NAMALWA (cell line): ENCODE results near the gene SIT1.

Experiments used
- DNase-seq: peaks from one replicate; pipeline ENCODE4 v3.0.0-alpha.2; 2015; ENCODE audit warnings: low spot score

Gene SIT1

GRCh38 chr9:35682520-35683315, 32.0 kb upstream of the SIT1 start:
- no peak for DNase-seq

GRCh38 chr9:35682051-35682450, 31.3 kb upstream of the SIT1 start:
- no peak for DNase-seq

- DNase-seq = no peak
Observed at GRCh38 chr9:35681341-35682002, 30.7 kb upstream of the SIT1 start.

- peak; percentile 83 for DNase-seq
Observed at GRCh38 chr9:35680331-35681105, 29.8 kb upstream of the SIT1 start.

GRCh38 chr9:35679766-35680330, 29.1 kb upstream of the SIT1 start:
- DNase-seq = no peak

GRCh38 chr9:35679091-35679490, 28.4 kb upstream of the SIT1 start:
- no peak for DNase-seq

- DNase-seq = no peak
Observed at GRCh38 chr9:35675732-35676392, 25.1 kb upstream of the SIT1 start.

GRCh38 chr9:35675204-35675603, 24.5 kb upstream of the SIT1 start:
- DNase-seq = no peak

- no peak for DNase-seq
Observed at GRCh38 chr9:35674025-35674361, 23.3 kb upstream of the SIT1 start.

- no peak for DNase-seq
Observed at GRCh38 chr9:35673132-35674024, 22.6 kb upstream of the SIT1 start, which contains the start of gene CA9. Gene CA9, plus strand, starts transcription at chr9:35673928. Its CDS starts 32 bp downstream, at chr9:35673960.

- DNase-seq = no peak
Observed at GRCh38 chr9:35669331-35670145, 18.8 kb upstream of the SIT1 start.

GRCh38 chr9:35667939-35668338, 17.2 kb upstream of the SIT1 start:
- DNase-seq = no peak

GRCh38 chr9:35666549-35666948, 15.8 kb upstream of the SIT1 start:
- DNase-seq = peak; percentile 14

- no peak for DNase-seq
Observed at GRCh38 chr9:35666045-35666444, 15.3 kb upstream of the SIT1 start.

GRCh38 chr9:35665471-35665818, 14.7 kb upstream of the SIT1 start:
- DNase-seq = no peak

GRCh38 chr9:35664531-35665470, 14.1 kb upstream of the SIT1 start, which contains the start of gene ARHGEF39:
Gene ARHGEF39, minus strand, starts transcription at chr9:35665195. Its CDS starts 26 bp downstream, at chr9:35665169.
- DNase-seq = peak; percentile 65

- DNase-seq = no peak
Observed at GRCh38 chr9:35662437-35662836, 11.7 kb upstream of the SIT1 start.

- DNase-seq = no peak
Observed at GRCh38 chr9:35661756-35662350, 11.1 kb upstream of the SIT1 start.
